SK-N-SH treated with all-trans-retinoic acid at 6 μM for 48 hours (cell line): ENCODE measurements around the gene GATA5.

Experiments
- ATAC-seq: fragments of 200-7000 bp; cut with Tn5 transposase; 3 replicates; pipeline ENCODE4 v1.9.1; 2020; ENCODE audit warnings: mild to moderate bottlenecking, moderate library complexity
- ARNTL ChIP-seq: fragments of 450-650 bp; formaldehyde crosslinking; IDR thresholded peaks from 2 replicates; pipeline ENCODE4 v1.5.0; 2020; ENCODE audit warnings: low read depth, mild to moderate bottlenecking, moderate library complexity, borderline replicate concordance
- BACH2 ChIP-seq: fragments of 250-450 bp; sonication (Bioruptor Pico); IDR thresholded peaks from 2 replicates; pipeline ENCODE4 v1.9.0; 2021; ENCODE audit warnings: mild to moderate bottlenecking, borderline replicate concordance
- CREB5 ChIP-seq: fragments of 250-450 bp; sonication (Bioruptor Pico); IDR thresholded peaks from 2 replicates; pipeline ENCODE4 v1.5.1; 2020; ENCODE audit warnings: low read depth, mild to moderate bottlenecking, moderate library complexity
- CSDC2 ChIP-seq: fragments of 250-450 bp; sonication (Bioruptor Pico); IDR thresholded peaks from 2 replicates; pipeline ENCODE4 v1.5.0; 2020; ENCODE audit warnings: mild to moderate bottlenecking, moderate library complexity
- CSRNP3 ChIP-seq: fragments of 250-450 bp; sonication (Bioruptor Pico); IDR thresholded peaks from 2 replicates; pipeline ENCODE4 v1.5.1; 2021; ENCODE audit warnings: mild to moderate bottlenecking, moderate library complexity
- ESRRG ChIP-seq: fragments of 250-450 bp; sonication (Bioruptor Pico); IDR thresholded peaks from 2 replicates; pipeline ENCODE4 v1.6.1; 2021; ENCODE audit warnings: mild to moderate bottlenecking
- GLIS3 ChIP-seq: fragments of 250-450 bp; sonication (Bioruptor Pico); IDR thresholded peaks from 2 replicates; pipeline ENCODE4 v1.5.0; 2020; ENCODE audit warnings: mild to moderate bottlenecking, moderate library complexity
- ISL1 ChIP-seq: fragments of 250-450 bp; sonication (Bioruptor Pico); IDR thresholded peaks from 2 replicates; pipeline ENCODE4 v2.1.2; 2022; ENCODE audit warnings: mild to moderate bottlenecking, moderate library complexity
- OSR1 ChIP-seq: fragments of 250-450 bp; sonication (Bioruptor Pico); IDR thresholded peaks from 2 replicates; pipeline ENCODE4 v1.8.0; 2022; ENCODE audit warnings: moderate library complexity, mild to moderate bottlenecking, inconsistent platforms
- PATZ1 ChIP-seq: fragments of 250-450 bp; sonication (Bioruptor Pico); IDR thresholded peaks from 2 replicates; pipeline ENCODE4 v1.8.0; 2020; ENCODE audit warnings: mild to moderate bottlenecking, moderate library complexity, borderline replicate concordance
- POU6F1 ChIP-seq: fragments of 250-450 bp; sonication (Bioruptor Pico); IDR thresholded peaks from 2 replicates; pipeline ENCODE4 v1.8.0; 2021; ENCODE audit warnings: low read depth, mild to moderate bottlenecking, moderate library complexity, borderline replicate concordance
- PPARA ChIP-seq: fragments of 250-450 bp; sonication (Bioruptor Pico); IDR thresholded peaks from 2 replicates; pipeline ENCODE4 v1.5.0; 2020; ENCODE audit warnings: mild to moderate bottlenecking, borderline replicate concordance
- RARB ChIP-seq: fragments of 250-450 bp; sonication (Bioruptor Pico); IDR thresholded peaks from 2 replicates; pipeline ENCODE4 v1.8.0; 2021; ENCODE audit warnings: mild to moderate bottlenecking, moderate library complexity
- SNAI2 ChIP-seq: fragments of 250-450 bp; sonication (Bioruptor Pico); IDR thresholded peaks from 2 replicates; pipeline ENCODE4 v1.5.0; 2020; ENCODE audit warnings: mild to moderate bottlenecking, moderate library complexity
- TCF4 ChIP-seq: fragments of 250-450 bp; sonication (Bioruptor Pico); IDR thresholded peaks from 2 replicates; pipeline ENCODE4 v1.8.0; 2021; ENCODE audit warnings: mild to moderate bottlenecking, moderate library complexity, borderline replicate concordance
- TOX ChIP-seq: fragments of 250-450 bp; sonication (Bioruptor Pico); IDR thresholded peaks from 2 replicates; pipeline ENCODE4 v1.8.0; 2021; ENCODE audit warnings: mild to moderate bottlenecking, moderate library complexity, borderline replicate concordance
- TSHZ2 ChIP-seq: fragments of 250-450 bp; sonication (Bioruptor Pico); IDR thresholded peaks from 2 replicates; pipeline ENCODE4 v1.5.0; 2020; ENCODE audit warnings: mild to moderate bottlenecking, moderate library complexity
- ZC3H10 ChIP-seq: fragments of 250-450 bp; sonication (Bioruptor Pico); IDR thresholded peaks from 2 replicates; pipeline ENCODE4 v1.5.1; 2021; ENCODE audit warnings: mild to moderate bottlenecking, moderate library complexity
- ZFP30 ChIP-seq: fragments of 450-650 bp; formaldehyde crosslinking; IDR thresholded peaks from 2 replicates; pipeline ENCODE4 v1.5.0; 2022; ENCODE audit warnings: mild to moderate bottlenecking, moderate library complexity
- ZNF565 ChIP-seq: fragments of 450-650 bp; formaldehyde crosslinking; conservative IDR thresholded peaks from 2 replicates; pipeline ENCODE4 v1.5.0; 2020; ENCODE audit warnings: low read depth, mild to moderate bottlenecking, moderate library complexity
- ZNF70 ChIP-seq: fragments of 450-650 bp; formaldehyde crosslinking; IDR thresholded peaks from 2 replicates; pipeline ENCODE4 v1.5.0; 2020; ENCODE audit warnings: mild to moderate bottlenecking, moderate library complexity
- ZNF8 ChIP-seq: fragments of 450-650 bp; formaldehyde crosslinking; IDR thresholded peaks from 2 replicates; pipeline ENCODE4 v1.5.0; 2020; ENCODE audit warnings: mild to moderate bottlenecking, moderate library complexity

The GATA5 gene

GRCh38 chr20:62517168-62517567, 41.4 kb upstream of the GATA5 start:
- ATAC-seq = no peak
- TF ChIP-seq SNAI2 (no peak), POU6F1 (CRISPR knock-in tag) (no peak), ZC3H10 (no peak), CREB5 (CRISPR knock-in tag) (no peak), ESRRG (CRISPR knock-in tag) (no peak), ZNF70 (CRISPR knock-in tag) (no peak), ZFP30 (CRISPR knock-in tag) (no peak), GLIS3 (CRISPR knock-in tag) (no peak), ZNF8 (CRISPR knock-in tag) (no peak), BACH2 (CRISPR knock-in tag) (no peak), PPARA (no peak), OSR1 (CRISPR knock-in tag) (no peak), ARNTL (CRISPR knock-in tag) (no peak), CSDC2 (CRISPR knock-in tag) (no peak), ZNF565 (no peak), TOX (CRISPR knock-in tag) (no peak), TSHZ2 (CRISPR knock-in tag) (no peak), RARB (CRISPR knock-in tag) (no peak), ISL1 (no peak), PATZ1 (CRISPR knock-in tag) (no peak)
- TF ChIP-seq, all 23 proteins: peak for 0

GRCh38 chr20:62516338-62516737, 40.5 kb upstream of the GATA5 start:
- TF ChIP-seq PATZ1 (CRISPR knock-in tag) = no peak
- TF ChIP-seq CSDC2 (CRISPR knock-in tag) = no peak
- no peak for TF ChIP-seq ZNF8 (CRISPR knock-in tag)
- no peak for TF ChIP-seq ZC3H10
- no peak for TF ChIP-seq TCF4
- no peak for TF ChIP-seq ZNF70 (CRISPR knock-in tag)
- no peak for TF ChIP-seq BACH2 (CRISPR knock-in tag)
- TF ChIP-seq ZFP30 (CRISPR knock-in tag) = no peak
- no peak for ATAC-seq

GRCh38 chr20:62515826-62516225, 40.0 kb upstream of the GATA5 start:
- no peak for ATAC-seq
- TF ChIP-seq TOX (CRISPR knock-in tag) (no peak), TSHZ2 (CRISPR knock-in tag) (no peak), PATZ1 (CRISPR knock-in tag) (no peak), OSR1 (CRISPR knock-in tag) (no peak), ESRRG (CRISPR knock-in tag) (no peak), RARB (CRISPR knock-in tag) (no peak), CSRNP3 (no peak)
